ENCODE data around the gene MGLL.

The MGLL gene

GRCh38 chr3:127771746-127772145 lies 50.6 kb downstream of the MGLL start:
- Histone ChIP-seq H4K20me1 (ENCODE audit: low read depth, low read length) (no peaks in the 10 kb centered on the region), H2AFZ (ENCODE audit: low read depth, low read length, severe bottlenecking) (no peak overlapping the region), H3K9ac (ENCODE audit: low read length) (no peak overlapping the region), H3K9me2 (replicated peaks; ENCODE audit: insufficient read depth, low read length) (no peaks in the 10 kb centered on the region), H3K79me2 (ENCODE audit: insufficient read depth, low read length) (no peaks in the 10 kb centered on the region), H3K4me3 (ENCODE audit: insufficient read depth, low read length, poor library complexity, severe bottlenecking) (no peak overlapping the region), H3K9me3 (ENCODE audit: insufficient read depth, low read length) (no peaks in the 10 kb centered on the region), H3K27me3 (ENCODE audit: low read length) (no peaks in the 10 kb centered on the region), H3K36me3 (ENCODE audit: low read length) (no peaks in the 10 kb centered on the region), H3K27ac (ENCODE audit: low read depth, low read length) (no peak overlapping the region), H3F3A (ENCODE audit: insufficient read depth) (no peaks in the 10 kb centered on the region), H3K4me2 (ENCODE audit: low read depth, low read length, poor library complexity, severe bottlenecking) (no peak overlapping the region)
- TF ChIP-seq, protein P1, sequence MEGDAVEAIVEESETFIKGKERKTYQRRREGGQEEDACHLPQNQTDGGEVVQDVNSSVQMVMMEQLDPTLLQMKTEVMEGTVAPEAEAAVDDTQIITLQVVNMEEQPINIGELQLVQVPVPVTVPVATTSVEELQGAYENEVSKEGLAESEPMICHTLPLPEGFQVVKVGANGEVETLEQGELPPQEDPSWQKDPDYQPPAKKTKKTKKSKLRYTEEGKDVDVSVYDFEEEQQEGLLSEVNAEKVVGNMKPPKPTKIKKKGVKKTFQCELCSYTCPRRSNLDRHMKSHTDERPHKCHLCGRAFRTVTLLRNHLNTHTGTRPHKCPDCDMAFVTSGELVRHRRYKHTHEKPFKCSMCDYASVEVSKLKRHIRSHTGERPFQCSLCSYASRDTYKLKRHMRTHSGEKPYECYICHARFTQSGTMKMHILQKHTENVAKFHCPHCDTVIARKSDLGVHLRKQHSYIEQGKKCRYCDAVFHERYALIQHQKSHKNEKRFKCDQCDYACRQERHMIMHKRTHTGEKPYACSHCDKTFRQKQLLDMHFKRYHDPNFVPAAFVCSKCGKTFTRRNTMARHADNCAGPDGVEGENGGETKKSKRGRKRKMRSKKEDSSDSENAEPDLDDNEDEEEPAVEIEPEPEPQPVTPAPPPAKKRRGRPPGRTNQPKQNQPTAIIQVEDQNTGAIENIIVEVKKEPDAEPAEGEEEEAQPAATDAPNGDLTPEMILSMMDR (IDR thresholded peaks at IDR 0.05; ENCODE audit: insufficient read depth, low read length, poor library complexity, severe bottlenecking), result no peak
- no peak for TF ChIP-seq EZH2phosphoT487 (conservative IDR thresholded peaks at IDR 0.05; ENCODE audit: low read length)

DNA sequence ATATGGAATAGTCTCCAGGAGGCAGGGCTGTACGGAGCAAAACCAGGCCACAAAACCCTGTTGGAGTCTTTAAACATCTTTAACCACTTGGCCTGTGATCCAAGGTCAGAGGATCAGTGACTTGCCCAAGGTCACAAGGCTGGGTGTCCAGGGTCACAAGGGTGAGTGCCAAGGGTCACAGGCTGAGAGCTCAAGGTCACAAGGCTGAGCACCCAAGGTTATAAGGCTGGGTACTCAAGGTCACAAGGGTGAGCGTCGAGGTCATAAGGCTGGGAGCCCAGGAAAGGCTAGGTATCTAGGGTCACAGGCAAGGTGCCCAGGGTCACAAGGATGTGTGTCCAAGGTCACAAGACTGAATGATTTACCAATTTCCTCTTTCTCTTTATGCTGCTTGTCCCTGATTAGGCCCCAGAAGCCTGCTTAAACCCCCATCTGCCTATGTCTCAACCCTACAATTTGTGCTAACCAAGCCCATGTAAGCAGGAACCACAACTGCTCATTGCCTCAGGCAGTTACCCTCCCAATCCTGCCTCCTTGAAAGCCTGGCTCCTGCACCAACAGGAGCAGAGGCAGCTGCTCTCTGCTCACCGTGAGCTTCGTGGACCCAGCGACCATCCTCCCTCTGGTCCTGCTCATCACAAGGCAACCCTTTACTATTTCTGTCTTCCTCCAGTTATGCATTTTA lies 51.5 kb downstream of the MGLL start:
- TF ChIP-seq, protein P1 (IDR thresholded peaks at IDR 0.05; ENCODE audit: insufficient read depth, low read length, poor library complexity, severe bottlenecking), result no peak
- TF ChIP-seq EZH2phosphoT487 (conservative IDR thresholded peaks at IDR 0.05; ENCODE audit: low read length), result no peak

DNA sequence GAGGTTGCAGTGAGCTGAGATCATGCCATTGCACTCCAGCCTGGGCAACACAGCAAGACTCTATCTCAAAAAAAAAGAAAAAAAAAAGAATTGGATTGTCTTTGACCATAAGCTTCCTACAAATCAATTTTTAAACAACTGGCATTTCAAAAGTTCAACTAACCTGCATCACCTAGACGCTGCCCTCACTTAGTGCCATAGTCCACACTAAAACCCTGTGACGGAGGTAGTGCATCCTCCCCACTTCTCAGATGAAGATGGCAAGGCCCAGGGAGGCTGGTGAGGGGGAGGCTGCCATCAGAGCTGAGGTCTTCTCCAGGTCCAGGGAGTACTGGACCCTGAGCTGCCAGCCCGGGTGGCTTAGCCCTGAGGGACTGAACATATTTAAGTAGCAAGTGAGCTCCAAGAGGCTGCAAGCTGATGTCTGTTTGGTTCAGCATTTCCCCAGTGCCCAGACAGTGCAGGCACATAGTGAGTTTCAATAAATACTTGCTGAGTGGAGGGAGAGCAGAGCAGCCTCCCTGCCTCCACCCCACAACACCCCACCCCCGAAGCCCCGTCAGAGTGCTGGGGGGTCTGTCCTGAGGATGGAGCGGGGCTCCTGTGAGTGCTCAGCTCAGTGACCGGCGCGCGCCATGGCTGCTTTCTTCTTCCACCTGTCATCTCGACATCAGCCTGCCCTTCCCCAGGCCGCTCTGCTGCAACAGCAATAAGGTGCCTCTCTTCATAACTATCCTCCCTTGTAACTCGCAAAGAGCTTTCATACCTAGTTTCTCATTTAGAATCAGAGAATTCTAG lies 52.8 kb downstream of the MGLL start:
- no peaks in the 10 kb centered on the region for H3K9me3 ChIP-seq (ENCODE audit: insufficient read depth, low read length)
- H3K27me3 ChIP-seq (ENCODE audit: low read length), result no peaks in the 10 kb centered on the region
- H4K20me1 ChIP-seq (ENCODE audit: low read depth, low read length), result no peaks in the 10 kb centered on the region
- H3K4me3 ChIP-seq (ENCODE audit: insufficient read depth, low read length, poor library complexity, severe bottlenecking), result no peak overlapping the region
- H3K9ac ChIP-seq (ENCODE audit: low read length), result no peak overlapping the region
- no peak for TF ChIP-seq EZH2phosphoT487 (conservative IDR thresholded peaks at IDR 0.05; ENCODE audit: low read length)
- TF ChIP-seq, protein P1 (IDR thresholded peaks at IDR 0.05; ENCODE audit: insufficient read depth, low read length, poor library complexity, severe bottlenecking), result no peak
- H2AFZ ChIP-seq (ENCODE audit: low read depth, low read length, severe bottlenecking), result no peak overlapping the region
- H3K36me3 ChIP-seq (ENCODE audit: low read length), result no peaks in the 10 kb centered on the region
- H3K4me2 ChIP-seq (ENCODE audit: low read depth, low read length, poor library complexity, severe bottlenecking), result no peak overlapping the region
- H3F3A ChIP-seq (ENCODE audit: insufficient read depth), result no peaks in the 10 kb centered on the region
- no peaks in the 10 kb centered on the region for H3K9me2 ChIP-seq (replicated peaks; ENCODE audit: insufficient read depth, low read length)
- H3K27ac ChIP-seq (ENCODE audit: low read depth, low read length), result no peak overlapping the region
- no peaks in the 10 kb centered on the region for H3K79me2 ChIP-seq (ENCODE audit: insufficient read depth, low read length)

More for the DNA sequence above, 51.5 kb downstream of the MGLL start:
- no peak overlapping the region for H3K9ac ChIP-seq (ENCODE audit: low read length)
- H3F3A ChIP-seq (ENCODE audit: insufficient read depth), result no peaks in the 10 kb centered on the region
- H3K9me3 ChIP-seq (ENCODE audit: insufficient read depth, low read length), result no peaks in the 10 kb centered on the region
- no peak overlapping the region for H2AFZ ChIP-seq (ENCODE audit: low read depth, low read length, severe bottlenecking)
- no peaks in the 10 kb centered on the region for H3K27me3 ChIP-seq (ENCODE audit: low read length)
- H3K79me2 ChIP-seq (ENCODE audit: insufficient read depth, low read length), result no peaks in the 10 kb centered on the region
- H3K27ac ChIP-seq (ENCODE audit: low read depth, low read length), result no peak overlapping the region
- H4K20me1 ChIP-seq (ENCODE audit: low read depth, low read length), result no peaks in the 10 kb centered on the region
- no peaks in the 10 kb centered on the region for H3K9me2 ChIP-seq (replicated peaks; ENCODE audit: insufficient read depth, low read length)
- H3K4me3 ChIP-seq (ENCODE audit: insufficient read depth, low read length, poor library complexity, severe bottlenecking), result no peak overlapping the region
- no peak overlapping the region for H3K4me2 ChIP-seq (ENCODE audit: low read depth, low read length, poor library complexity, severe bottlenecking)
- H3K36me3 ChIP-seq (ENCODE audit: low read length), result no peaks in the 10 kb centered on the region
